HepG2 (cell line): Measurements from ENCODE around the gene ATXN1L. TPM values are rescaled to one million over a fixed set of nuclear protein-coding genes. Genes with fewer than 3 reads are reported as not detected.
A peak's percentile ranks its signal among the peaks of the same experiment; 100 is the strongest.

Experiments
- CREB1 ChIP-seq, 2 experiments: fragments of 450-650 bp in 1 of 2; IDR thresholded peaks; 2 replicates each; pipeline ENCODE4 v1.6.1; 2016 to 2017; ENCODE audit warnings: control low read depth in 1 of 2, mild to moderate bottlenecking in 1 of 2, missing compliant biosample characterization in 1 of 2, missing genetic modification characterization in 1 of 2
- DMAP1 ChIP-seq: IDR thresholded peaks from 2 replicates; pipeline ENCODE4 v1.6.1; 2016
- FOXK2 ChIP-seq: fragments of 450-650 bp; IDR thresholded peaks from 2 replicates; pipeline ENCODE4 v1.6.1; 2016
- GABPB1 ChIP-seq: IDR thresholded peaks from 2 replicates; pipeline ENCODE4 v1.6.1; 2016; ENCODE audit warnings: mild to moderate bottlenecking, missing genetic modification reagents, moderate library complexity, missing compliant biosample characterization
- GLMP ChIP-seq: sonication (generic); formaldehyde crosslinking; IDR thresholded peaks from 2 replicates; pipeline ENCODE4 v1.9.0; 2021; ENCODE audit warnings: missing genetic modification reagents, mild to moderate bottlenecking, borderline replicate concordance
- IKZF1 ChIP-seq: fragments of 450-650 bp; IDR thresholded peaks from 2 replicates; pipeline ENCODE4 v1.7.1; 2016
- IRX3 ChIP-seq: sonication (generic); formaldehyde crosslinking; IDR thresholded peaks from 2 replicates; pipeline ENCODE4 v1.8.1; 2023; ENCODE audit warnings: mild to moderate bottlenecking, low read depth, missing genetic modification reagents, borderline replicate concordance
- ISX ChIP-seq: sonication (generic); formaldehyde crosslinking; conservative IDR thresholded peaks from 2 replicates; pipeline ENCODE4 v1.5.0; 2020; ENCODE audit warnings: missing genetic modification reagents
- MAZ ChIP-seq, 2 experiments: sonication (generic) in 1 of 2; formaldehyde crosslinking in 1 of 2; IDR thresholded peaks; 2 replicates each; pipeline versions ENCODE4 v1.5.0 to v1.6.1; 2012 to 2020; ENCODE audit warnings: low read depth in 2 of 2, mild to moderate bottlenecking in 2 of 2, borderline replicate concordance in 1 of 2, improper control_type of control experiment in 1 of 2, low read length in 1 of 2, missing genetic modification reagents in 1 of 2, moderate library complexity in 1 of 2
- MBD4 ChIP-seq: IDR thresholded peaks from 2 replicates; pipeline ENCODE4 v1.6.1; 2012; ENCODE audit warnings: low read length, inconsistent platforms, borderline replicate concordance
- NFKBIZ ChIP-seq: IDR thresholded peaks from 2 replicates; pipeline ENCODE4 v1.6.1; 2018; ENCODE audit warnings: missing genetic modification reagents, missing compliant biosample characterization
- PBX3 ChIP-seq: sonication (generic); formaldehyde crosslinking; IDR thresholded peaks from 2 replicates; pipeline ENCODE4 v1.8.1; 2023; ENCODE audit warnings: missing genetic modification reagents, inconsistent platforms, borderline replicate concordance
- REPIN1 ChIP-seq: sonication (generic); formaldehyde crosslinking; IDR thresholded peaks from 2 replicates; pipeline ENCODE4 v1.8.0; 2022; ENCODE audit warnings: missing genetic modification reagents, low read depth, mild to moderate bottlenecking, borderline replicate concordance
- SMC3 ChIP-seq: IDR thresholded peaks from 2 replicates; pipeline ENCODE4 v1.6.1; 2011; ENCODE audit warnings: low read length, improper control_type of control experiment
- SP4 ChIP-seq: sonication (generic); formaldehyde crosslinking; IDR thresholded peaks from 2 replicates; pipeline ENCODE4 v1.8.1; 2023; ENCODE audit warnings: mild to moderate bottlenecking, missing genetic modification reagents
- SYNCRIP ChIP-seq: fragments of 200-400 bp; formaldehyde crosslinking; IDR thresholded peaks from 2 replicates; pipeline ENCODE4 v1.6.1; 2018; ENCODE audit warnings: mild to moderate bottlenecking, low read depth, low read length; ENCODE audit not compliant: insufficient read depth
- TEAD3 ChIP-seq: optimal IDR thresholded peaks from 2 replicates; pipeline ENCODE3; 2016; ENCODE audit warnings: borderline replicate concordance
- TOPORS ChIP-seq: sonication (generic); formaldehyde crosslinking; IDR thresholded peaks from 2 replicates; pipeline ENCODE4 v1.8.0; 2023; ENCODE audit warnings: mild to moderate bottlenecking, missing genetic modification reagents
- ZNF512B ChIP-seq: sonication (generic); formaldehyde crosslinking; IDR thresholded peaks from 2 replicates; pipeline ENCODE4 v1.5.1; 2020; ENCODE audit warnings: missing genetic modification reagents, mild to moderate bottlenecking, borderline replicate concordance
- ZNF556 ChIP-seq: sonication (generic); formaldehyde crosslinking; IDR thresholded peaks from 2 replicates; pipeline ENCODE4 v1.4.0; 2020; ENCODE audit warnings: mild to moderate bottlenecking, missing genetic modification reagents, borderline replicate concordance
- ZNF652 ChIP-seq: IDR thresholded peaks from 2 replicates; pipeline ENCODE4 v1.6.1; 2016; ENCODE audit warnings: low read depth, borderline replicate concordance
- ZNF709 ChIP-seq: sonication (generic); formaldehyde crosslinking; IDR thresholded peaks from 2 replicates; pipeline ENCODE4 v1.5.0; 2020; ENCODE audit warnings: mild to moderate bottlenecking, missing genetic modification reagents
- ZNF773 ChIP-seq: sonication (generic); formaldehyde crosslinking; IDR thresholded peaks from 2 replicates; pipeline ENCODE4 v1.4.0; 2020; ENCODE audit warnings: missing genetic modification reagents, borderline replicate concordance
- ZNF891 ChIP-seq: sonication (generic); formaldehyde crosslinking; IDR thresholded peaks from 2 replicates; pipeline ENCODE4 v1.5.0; 2020; ENCODE audit warnings: mild to moderate bottlenecking, missing genetic modification reagents
- ZSCAN12 ChIP-seq: sonication (generic); formaldehyde crosslinking; IDR thresholded peaks from 2 replicates; pipeline ENCODE4 v1.9.0; 2021; ENCODE audit warnings: mild to moderate bottlenecking, missing genetic modification reagents
- polyA plus RNA-seq, 8 experiments: library from polyadenylated mRNA; depleted of rRNA in 3 of 8; stranded (reverse) in 7 of 8; unstranded in 1 of 8; fragments of >200 nt; fragmentation: Illumina TruSeq in 4 of 8; extraction: Trizol in 4 of 8; gene quantifications; 2 replicates each; pipeline versions ENCODE4 v1.2.1 to v1.2.3, GENCODE V29; 2011 to 2016; ENCODE audit warnings: low read depth in 4 of 8, missing spikeins in 1 of 8, mixed read lengths in 1 of 8; ENCODE audit not compliant: insufficient read depth in 1 of 8
- total RNA-seq, 5 experiments: library from RNA; depleted of rRNA; stranded (reverse); fragments of >200 nt; fragmentation: Illumina TruSeq; extraction: Trizol; gene quantifications; 2 replicates each; pipeline ENCODE4 v1.2.3, GENCODE V29; 2016; ENCODE audit warnings: low read depth in 1 of 5

ATXN1L gene
- total and polyA plus RNA-seq, 2 of the 13 experiments (the other 11 are each of a cell fraction or from before 2014, with no cell fraction given) = 20.0 to 22.4 TPM

GRCh38 chr16:71808593-71809459 is 37.0 kb upstream of the ATXN1L start, which contains the start of gene AP1G1 (continued):
- no peak for TF ChIP-seq ZNF512B
- TF ChIP-seq CREB1 (IDR thresholded peaks at IDR 0.05) = peak; percentile 98
- TF ChIP-seq CREB1 (CRISPR knock-in tag; IDR thresholded peaks at IDR 0.05) = peak; percentile 99
- peak; percentile 70 for TF ChIP-seq ZNF556
- no peak for TF ChIP-seq PBX3 (CRISPR knock-in tag)
- TF ChIP-seq TOPORS = peak; percentile 67; the same call in 1 of the 2 replicates
- peak; percentile 11 for TF ChIP-seq TEAD3 (CRISPR knock-in tag)
- TF ChIP-seq ZNF891 (CRISPR knock-in tag) = 0 out of 2 replicates have a peak, but pooled peaks have one; percentile 85
- no peak for TF ChIP-seq SMC3
- peak; percentile 84 for TF ChIP-seq GABPB1 (CRISPR knock-in tag)
- peak; percentile 62; the same call in 1 of the 2 replicates for TF ChIP-seq FOXK2
- TF ChIP-seq NFKBIZ (CRISPR knock-in tag) = peak; percentile 61
- TF ChIP-seq MAZ (IDR thresholded peaks at IDR 0.05; ENCODE audit: borderline replicate concordance, low read depth, low read length) = peak; percentile 74; the same call in 1 of the 2 replicates
- TF ChIP-seq MAZ (CRISPR knock-in tag; IDR thresholded peaks at IDR 0.05; ENCODE audit: low read depth) = peak; percentile 83
- TF ChIP-seq MBD4 = no peak
- TF ChIP-seq IRX3 (CRISPR knock-in tag) = no peak
- no peak; the same call in 1 of the 2 replicates for TF ChIP-seq ZNF652
- peak; percentile 83; the same call in 1 of the 2 replicates for TF ChIP-seq ZNF773
- TF ChIP-seq SYNCRIP = no peak
- TF ChIP-seq GLMP (CRISPR knock-in tag) = no peak
- TF ChIP-seq DMAP1 = peak; percentile 99
- TF ChIP-seq SP4 = peak; percentile 95
- peak; percentile 96 for TF ChIP-seq REPIN1 (CRISPR knock-in tag)
- TF ChIP-seq ZSCAN12 (CRISPR knock-in tag) = no peak; the same call in 1 of the 2 replicates
- TF ChIP-seq ISX (CRISPR knock-in tag) = 0 out of 2 replicates have a peak, but pooled peaks have one; percentile 25
- TF ChIP-seq IKZF1 = no peak
- TF ChIP-seq ZNF709 (CRISPR knock-in tag) = no peak
